ENCODE measurements around the gene RNASEH2B. TPM values are rescaled to one million over a fixed set of nuclear protein-coding genes. Genes with fewer than 3 reads are reported as not detected.

Gene RNASEH2B
- total RNA-seq, 2 experiments from 2014 or later, result 61.8 to 88.5 TPM

DNA sequence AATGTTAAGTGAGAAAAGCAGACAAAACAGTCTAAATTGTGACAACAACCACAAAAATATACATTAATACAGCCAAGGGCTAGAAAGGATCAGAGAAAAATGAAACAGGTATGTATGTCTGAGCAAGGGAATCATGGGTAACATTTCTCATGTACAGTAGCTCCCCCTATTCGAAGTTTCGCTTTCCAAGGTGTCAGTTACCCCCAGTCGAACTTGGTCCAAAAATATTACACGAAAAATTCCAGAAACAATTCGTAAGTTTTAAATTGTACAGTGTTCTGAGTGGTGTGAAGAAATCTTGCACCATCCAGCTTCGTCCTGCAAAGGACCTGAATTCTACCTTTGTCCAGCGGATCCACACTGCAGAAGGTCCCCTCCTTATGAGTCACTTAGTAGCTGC lies 1.8 kb upstream of the RNASEH2B start:
- ATAC-seq (no peak), DNase-seq (no peak)
- ChIA-PET CTCF (interaction anchor here (1.1 to 1.4 kb wide), 3 partner anchors 14 to 61 kb away, joined by 3 read pairs; no protein-coding TSS in a partner anchor), POLR2A (interaction anchor here (2.1 kb wide), 1 partner anchor 15 kb away, joined by 6 read pairs; no protein-coding TSS in a partner anchor)
- H3K9me3 Mint-ChIP-seq (ENCODE audit: low read depth), result no peaks in the 10 kb centered on the region
- H3K27ac Mint-ChIP-seq, result no peak overlapping the region
- no peak overlapping the region for H3K4me3 Mint-ChIP-seq
- no peaks in the 10 kb centered on the region for H3K27me3 Mint-ChIP-seq
- H3K4me1 Mint-ChIP-seq, result peaks cover 10% of the 10 kb centered on the region
- intact Hi-C loops (cut with DNase I, micrococcal nuclease), result loop anchor here in 1 of 2 experiments (5.0 kb wide), 1 partner anchor 675 kb away; the partner anchor contains the start of gene WDFY2
- peaks cover 2% of the 10 kb centered on the region for H3K36me3 Mint-ChIP-seq (ENCODE audit: low read depth)

GRCh38 chr13:50908371-50908770 lies 1.2 kb upstream of the RNASEH2B start:
- Mint-ChIP-seq H3K4me3 (peak overlapping the region; percentile 30), H3K27ac (peak overlapping the region; percentile 63), H3K27me3 (no peaks in the 10 kb centered on the region), H3K4me1 (peaks cover 10% of the 10 kb centered on the region), H3K36me3 (ENCODE audit: low read depth) (peaks cover 2% of the 10 kb centered on the region), H3K9me3 (ENCODE audit: low read depth) (no peaks in the 10 kb centered on the region)
- DNase-seq (no peak), ATAC-seq (no peak)
- intact Hi-C loops (cut with DNase I, micrococcal nuclease), result loop anchor here in 1 of 2 experiments (5.0 kb wide), 1 partner anchor 674 kb away; the partner anchor contains the start of gene WDFY2
- ChIA-PET POLR2A (interaction anchor here (2.1 kb wide), 1 partner anchor 15 kb away, joined by 6 read pairs; no protein-coding TSS in a partner anchor), CTCF (interaction anchor here (0.8 to 1.8 kb wide), 6 partner anchors 14 to 1074 kb away, joined by 3 to 5 read pairs (median 3); partner anchors contain the start of gene TRIM13)

DNA sequence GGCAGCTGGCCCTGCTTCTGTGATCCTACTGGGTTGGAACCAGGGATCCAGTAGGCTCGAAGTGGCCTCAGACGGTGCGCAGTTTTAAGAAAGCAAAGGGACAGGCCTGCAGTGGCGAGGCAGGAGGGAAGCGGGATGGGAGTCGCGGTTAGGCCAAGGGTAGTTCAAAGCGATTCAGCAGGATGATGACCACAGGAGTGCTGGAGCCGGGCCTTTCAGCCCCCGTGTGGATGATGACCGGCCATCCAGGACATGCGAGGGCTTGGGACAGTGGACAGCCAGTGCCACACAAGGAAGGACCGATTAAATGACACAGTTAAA lies 854 bp downstream of the RNASEH2B start:
- no peaks in the 10 kb centered on the region for H3K27me3 Mint-ChIP-seq
- peaks cover 28% of the 10 kb centered on the region for H3K4me1 Mint-ChIP-seq
- intact Hi-C loops (cut with DNase I, micrococcal nuclease), result loop anchor here (1.0 to 10.0 kb wide), 20 partner anchors 78 to 1466 kb away; partner anchors contain the start of genes KPNA3 (in 2 of the 2), TRIM13 (in 2 of the 2), ALG11 (in 1 of the 2) and ATP7B (in 1 of the 2)
- peak overlapping the region; percentile 99 for H3K27ac Mint-ChIP-seq
- POLR2A ChIA-PET, result no interaction called here
- H3K9me3 Mint-ChIP-seq (ENCODE audit: low read depth), result no peaks in the 10 kb centered on the region
- H3K4me3 Mint-ChIP-seq, result peak overlapping the region; percentile 95
- ATAC-seq (peak; percentile 4), DNase-seq (no peak)
- CTCF ChIA-PET, result interaction anchor here (0.7 to 2.8 kb wide), 5 partner anchors 9 to 543 kb away, joined by 3 to 32 read pairs (median 5); no protein-coding TSS in a partner anchor
- peaks cover 2% of the 10 kb centered on the region for H3K36me3 Mint-ChIP-seq (ENCODE audit: low read depth)

DNA sequence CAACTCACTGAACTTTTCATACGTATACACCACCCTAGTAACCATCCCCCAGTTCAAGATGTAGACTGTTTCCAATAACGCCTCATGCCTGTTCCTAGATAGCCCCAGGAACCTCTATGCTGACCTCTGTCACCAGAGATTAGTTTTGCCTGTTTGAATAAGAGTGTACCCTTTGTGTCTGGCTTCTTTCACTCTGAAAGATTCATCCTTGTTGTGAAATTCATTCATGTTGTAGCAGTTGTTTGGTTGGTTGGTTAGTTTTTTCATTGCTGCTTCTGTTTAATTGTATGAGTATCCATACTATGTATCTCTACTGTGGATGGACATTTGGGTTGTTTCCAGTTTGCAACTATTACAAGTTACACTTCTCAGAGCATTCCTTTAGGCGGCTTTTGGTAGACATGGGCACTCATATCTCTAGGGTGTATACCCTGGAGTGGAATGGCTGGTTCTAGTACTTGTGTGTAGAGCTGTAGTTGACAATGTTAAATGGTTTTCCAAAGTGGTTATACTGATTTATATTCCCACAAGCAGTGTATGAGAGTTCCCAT lies 1.6 kb downstream of the RNASEH2B start:
- ATAC-seq (peak; percentile 7), DNase-seq (no peak)
- Mint-ChIP-seq H3K4me1 (peaks cover 34% of the 10 kb centered on the region), H3K9me3 (ENCODE audit: low read depth) (no peaks in the 10 kb centered on the region), H3K4me3 (peak overlapping the region; percentile 95), H3K36me3 (ENCODE audit: low read depth) (peaks cover 2% of the 10 kb centered on the region), H3K27me3 (no peaks in the 10 kb centered on the region), H3K27ac (peak overlapping the region; percentile 99)
- CTCF ChIA-PET, result interaction anchor here (0.7 to 3.0 kb wide), 37 partner anchors 8 to 934 kb away, joined by 3 to 32 read pairs (median 5); partner anchors contain the start of gene TRIM13
- POLR2A ChIA-PET, result interaction anchor here (0.9 to 1.9 kb wide), 4 partner anchors 16 to 576 kb away, joined by 3 to 10 read pairs (median 4); no protein-coding TSS in a partner anchor
- intact Hi-C loops (cut with DNase I, micrococcal nuclease), result loop anchor here (2.0 to 10.0 kb wide), 17 partner anchors 79 to 1466 kb away; partner anchors contain the start of genes ALG11 (in 1 of the 2), ATP7B (in 1 of the 2), CAB39L (in 1 of the 2) and INTS6 (in 1 of the 2)

- peak overlapping the region; percentile 99 for H3K27ac Mint-ChIP-seq
- POLR2A ChIA-PET, result interaction anchor here (0.6 to 1.9 kb wide), 6 partner anchors 15 to 915 kb away, joined by 3 to 10 read pairs (median 4); no protein-coding TSS in a partner anchor
- intact Hi-C loops (cut with DNase I, micrococcal nuclease), result loop anchor here (1.0 to 10.0 kb wide), 21 partner anchors 80 to 1467 kb away; partner anchors contain the start of genes ALG11 (in 1 of the 2), ATP7B (in 1 of the 2), CAB39L (in 1 of the 2) and INTS6 (in 1 of the 2)
These were observed 2.6 kb downstream of the RNASEH2B start for GRCh38 chr13:50911937-50912795.

GRCh38 chr13:50912851-50913250 lies 3.3 kb downstream of the RNASEH2B start:
- Mint-ChIP-seq H3K9me3 (ENCODE audit: low read depth) (no peaks in the 10 kb centered on the region), H3K4me1 (peaks cover 51% of the 10 kb centered on the region), H3K4me3 (no peak overlapping the region), H3K27ac (no peak overlapping the region), H3K27me3 (no peaks in the 10 kb centered on the region), H3K36me3 (ENCODE audit: low read depth) (peaks cover 2% of the 10 kb centered on the region)
- CTCF ChIA-PET, result interaction anchor here (1.2 to 3.0 kb wide), 5 partner anchors 9 to 114 kb away, joined by 3 to 32 read pairs (median 4); partner anchors contain the start of gene DLEU7
- intact Hi-C loops (cut with DNase I, micrococcal nuclease), result loop anchor here (1.0 to 10.0 kb wide), 18 partner anchors 81 to 1228 kb away; partner anchors contain the start of genes ALG11 (in 1 of the 2), ATP7B (in 1 of the 2), INTS6 (in 1 of the 2) and SPRYD7 (in 1 of the 2)
- ATAC-seq, result no peak
- POLR2A ChIA-PET, result no interaction called here
- no peak for DNase-seq

More at GRCh38 chr13:50911937-50912795, 2.6 kb downstream of the RNASEH2B start:
- Mint-ChIP-seq H3K36me3 (ENCODE audit: low read depth) (peaks cover 2% of the 10 kb centered on the region), H3K27me3 (no peaks in the 10 kb centered on the region), H3K4me1 (peaks cover 44% of the 10 kb centered on the region), H3K9me3 (ENCODE audit: low read depth) (no peaks in the 10 kb centered on the region), H3K4me3 (peak overlapping the region; percentile 95)
- peak; percentile 52 for ATAC-seq
- DNase-seq, result peak; percentile 96
- CTCF ChIA-PET, result interaction anchor here (0.6 to 3.0 kb wide), 54 partner anchors 9 to 937 kb away, joined by 3 to 32 read pairs (median 4); partner anchors contain the start of genes DLEU7 and TRIM13

DNA sequence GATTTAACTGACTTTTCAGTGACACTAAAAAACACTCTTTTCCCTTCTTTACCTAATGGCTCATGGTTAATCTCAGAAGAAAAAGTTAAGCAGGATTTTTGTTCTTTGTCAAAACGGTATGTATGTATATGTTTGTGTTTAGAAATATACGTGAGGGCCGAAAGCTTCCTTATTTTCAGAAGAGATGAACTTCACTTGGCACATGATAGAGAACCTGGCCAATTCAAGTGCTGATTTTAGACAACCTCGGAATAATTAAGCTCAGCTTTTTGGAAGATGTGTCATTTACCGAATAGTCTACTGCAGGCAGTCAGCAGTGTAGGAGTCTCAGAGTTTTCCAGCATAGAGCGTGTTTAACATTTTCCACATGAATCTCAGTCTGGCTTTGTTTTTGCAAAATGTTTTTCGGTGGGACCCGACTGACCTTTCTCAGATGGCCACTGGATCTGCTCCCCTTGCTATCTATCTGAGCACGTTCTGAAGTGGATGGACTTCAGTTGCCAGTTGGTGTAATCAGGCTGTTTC lies 4.6 kb downstream of the RNASEH2B start:
- intact Hi-C loops (cut with DNase I, micrococcal nuclease), result loop anchor here (5.0 to 10.0 kb wide), 14 partner anchors 82 to 1229 kb away; partner anchors contain the start of genes ALG11 (in 1 of the 2), ATP7B (in 1 of the 2), INTS6 (in 1 of the 2) and TRIM13 (in 1 of the 2)
- ChIA-PET CTCF (interaction anchor here (0.8 to 3.0 kb wide), 11 partner anchors 7 to 938 kb away, joined by 3 to 19 read pairs (median 4); no protein-coding TSS in a partner anchor), POLR2A (interaction anchor here (0.7 kb wide), 1 partner anchor 66 kb away, joined by 4 read pairs; no protein-coding TSS in a partner anchor)
- H3K27ac Mint-ChIP-seq, result peak overlapping the region; percentile 49
- no peaks in the 10 kb centered on the region for H3K27me3 Mint-ChIP-seq
- peaks cover 61% of the 10 kb centered on the region for H3K4me1 Mint-ChIP-seq
- ATAC-seq, result no peak
- no peak for DNase-seq
- H3K9me3 Mint-ChIP-seq (ENCODE audit: low read depth), result no peaks in the 10 kb centered on the region
- peak overlapping the region; percentile 27 for H3K4me3 Mint-ChIP-seq
- H3K36me3 Mint-ChIP-seq (ENCODE audit: low read depth), result peaks cover 2% of the 10 kb centered on the region

DNA sequence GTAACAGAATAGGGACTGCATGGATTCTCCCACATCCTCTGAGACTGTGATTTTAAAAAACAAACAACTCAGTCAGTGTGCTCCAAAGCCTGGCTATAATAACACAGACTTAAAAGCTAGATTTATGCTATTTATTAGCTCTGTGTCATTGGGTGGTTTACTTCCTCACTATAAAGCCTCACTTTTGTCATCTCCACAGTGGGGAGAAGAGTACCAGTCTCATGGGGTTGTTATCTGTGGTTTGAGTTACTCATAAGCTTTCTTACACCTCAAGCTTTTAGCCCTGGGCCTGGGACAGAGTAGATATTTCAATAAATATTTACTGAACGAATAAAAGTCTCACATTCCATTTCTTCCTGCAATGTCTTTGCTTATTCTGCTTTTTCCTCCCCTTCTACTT lies 5.3 kb downstream of the RNASEH2B start:
- Mint-ChIP-seq H3K9me3 (ENCODE audit: low read depth) (no peaks in the 10 kb centered on the region), H3K4me1 (peaks cover 66% of the 10 kb centered on the region), H3K36me3 (ENCODE audit: low read depth) (peaks cover 4% of the 10 kb centered on the region), H3K27ac (peak overlapping the region; percentile 78), H3K27me3 (no peaks in the 10 kb centered on the region), H3K4me3 (no peak overlapping the region)
- peak; percentile 51 for ATAC-seq
- intact Hi-C loops (cut with DNase I, micrococcal nuclease), result loop anchor here (5.0 to 10.0 kb wide), 14 partner anchors 83 to 1230 kb away; partner anchors contain the start of genes ALG11 (in 1 of the 2), ATP7B (in 1 of the 2), INTS6 (in 1 of the 2) and TRIM13 (in 1 of the 2)
- DNase-seq, result no peak
- ChIA-PET POLR2A (interaction anchor here (0.6 kb wide), 1 partner anchor 917 kb away, joined by 3 read pairs; no protein-coding TSS in a partner anchor), CTCF (interaction anchor here (0.6 to 1.7 kb wide), 8 partner anchors 17 to 938 kb away, joined by 3 to 5 read pairs (median 4); no protein-coding TSS in a partner anchor)

DNA sequence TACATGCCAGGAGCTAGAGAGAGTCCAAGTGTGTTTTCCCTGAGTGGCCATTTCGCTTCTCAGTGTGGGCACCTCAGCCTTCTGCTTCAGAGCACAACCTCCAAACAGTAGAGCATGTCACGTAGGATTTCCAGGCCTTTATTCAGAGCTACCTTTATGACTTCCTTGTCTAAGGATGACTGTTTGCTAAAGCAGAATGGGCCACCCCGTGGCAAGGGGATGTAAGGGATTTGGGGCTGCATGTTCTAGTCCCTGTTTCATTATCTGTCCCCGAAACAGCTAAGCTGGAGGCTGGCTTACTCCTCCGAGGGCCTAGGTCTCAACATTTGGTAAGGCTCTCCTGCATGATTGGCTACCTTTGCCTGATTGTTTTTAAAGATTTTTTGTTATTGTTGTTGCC lies 6.0 kb downstream of the RNASEH2B start:
- Mint-ChIP-seq H3K9me3 (ENCODE audit: low read depth) (no peaks in the 10 kb centered on the region), H3K27me3 (no peaks in the 10 kb centered on the region), H3K4me1 (peaks cover 66% of the 10 kb centered on the region), H3K27ac (peak overlapping the region; percentile 78), H3K4me3 (no peak overlapping the region), H3K36me3 (ENCODE audit: low read depth) (peaks cover 5% of the 10 kb centered on the region)
- POLR2A ChIA-PET, result interaction anchor here (0.6 kb wide), 1 partner anchor 918 kb away, joined by 3 read pairs; no protein-coding TSS in a partner anchor
- CTCF ChIA-PET, result interaction anchor here (0.6 to 1.7 kb wide), 6 partner anchors 22 to 224 kb away, joined by 3 to 5 read pairs (median 4); no protein-coding TSS in a partner anchor
- ATAC-seq (peak; percentile 54), DNase-seq (peak; percentile 62)
- intact Hi-C loops (cut with DNase I, micrococcal nuclease), result loop anchor here (10.0 kb wide), 3 partner anchors 149 to 1231 kb away; no protein-coding TSS in a partner anchor
